Measurements from ENCODE around the gene DISP3. TPM values are rescaled to one million over a fixed set of nuclear protein-coding genes. Genes with fewer than 3 reads are reported as not detected.

Gene DISP3
- polyA plus RNA-seq, 1 of the 3 experiments (the other 2 are of a cell fraction) = 0.08 TPM

DNA sequence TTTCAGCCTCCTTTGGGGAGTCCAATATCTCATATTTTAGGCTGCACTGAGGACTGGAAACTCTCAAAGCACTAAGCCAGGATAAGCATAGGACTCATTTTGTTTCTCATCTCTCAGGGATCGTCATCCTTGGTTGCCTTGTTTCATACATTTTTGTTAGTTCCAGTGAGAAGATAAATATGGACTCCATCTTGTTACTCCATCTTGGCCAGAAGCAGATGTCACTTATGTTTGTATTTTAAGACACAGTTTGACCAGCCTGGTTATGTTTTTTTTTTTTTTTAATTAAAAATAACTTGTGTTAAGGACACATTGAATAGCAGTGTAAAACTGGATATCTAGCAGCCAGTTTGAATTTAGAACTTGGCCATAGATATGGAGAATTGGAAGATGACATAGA, 34.7 kb downstream of the DISP3 start:
- Histone ChIP-seq H3K4me1 (ENCODE audit: control insufficient read depth in 1 of 2, insufficient read depth in 2 of 2, low read depth in 1 of 2, low read length in 1 of 2) (no peaks in the 10 kb centered on the region), H3K79me2 (ENCODE audit: insufficient read depth) (no peaks in the 10 kb centered on the region), H3K27ac (ENCODE audit: low read depth in 2 of 2, low read length in 1 of 2) (no peak overlapping the region), H3K27me3 (ENCODE audit: insufficient read depth) (no peaks in the 10 kb centered on the region), H2AFZ (ENCODE audit: low read depth) (no peak overlapping the region), H3K9me2 (no peaks in the 10 kb centered on the region), H4K20me1 (ENCODE audit: insufficient read depth) (no peaks in the 10 kb centered on the region), H3F3A (replicated peaks; ENCODE audit: insufficient read depth) (no peaks in the 10 kb centered on the region), H3K4me2 (no peak overlapping the region), H3K9me3 (no peaks in the 10 kb centered on the region; the same call in 1 of the 2 replicates), H3K9ac (no peak overlapping the region), H3K36me3 (replicated peaks in 1 of 2; ENCODE audit: control insufficient read depth in 1 of 2, insufficient read depth in 2 of 2, low read length in 1 of 2) (no peaks in the 10 kb centered on the region), H3K4me3 (ENCODE audit: low read depth in 2 of 2, low read length in 1 of 2) (no peak overlapping the region)
- WGBS (ENCODE audit: low lambda C conversion rate) = 25% methylated on average over 1 of the region's 1 CpG
- CTCF ChIA-PET = interaction anchor here (1.0 kb wide), 1 partner anchor 55 kb away, joined by 3 read pairs; no protein-coding TSS in a partner anchor
- TF ChIP-seq NRF1 (IDR thresholded peaks at IDR 0.05; ENCODE audit: low read depth, low read length) (no peak), FOXJ3 (CRISPR knock-in tag; IDR thresholded peaks at IDR 0.05) (no peak), FOSL2 (IDR thresholded peaks at IDR 0.05; ENCODE audit: borderline replicate concordance, low read depth) (no peak), GATA2 (CRISPR knock-in tag; IDR thresholded peaks at IDR 0.05) (no peak), PBX3 (IDR thresholded peaks at IDR 0.05) (no peak), CTCF (IDR thresholded peaks at IDR 0.05) (no peak), TEAD4 (IDR thresholded peaks at IDR 0.05; ENCODE audit: borderline replicate concordance, insufficient read depth) (no peak), YY1 (IDR thresholded peaks at IDR 0.05; ENCODE audit: low read depth) (no peak), TCF12 (IDR thresholded peaks at IDR 0.05) (no peak), EP300 (IDR thresholded peaks at IDR 0.05; ENCODE audit: borderline replicate concordance in 1 of 2, low read depth in 1 of 2, low read length in 1 of 2) (no peak), NFIC (IDR thresholded peaks at IDR 0.05; ENCODE audit: borderline replicate concordance) (no peak), SMC3 (IDR thresholded peaks at IDR 0.05; ENCODE audit: low read depth, low read length) (no peak), RFX5 (IDR thresholded peaks at IDR 0.05; ENCODE audit: low read length) (no peak), TAF1 (IDR thresholded peaks at IDR 0.05; ENCODE audit: borderline replicate concordance, low read depth, low read length) (no peak), USF1 (IDR thresholded peaks at IDR 0.05; ENCODE audit: borderline replicate concordance, low read depth) (no peak), ELF1 (IDR thresholded peaks at IDR 0.05) (no peak), SIN3A (IDR thresholded peaks at IDR 0.05; ENCODE audit: borderline replicate concordance, low read depth, low read length) (no peak), ZBTB33 (IDR thresholded peaks at IDR 0.05; ENCODE audit: borderline replicate concordance, low read depth) (no peak), GABPA (IDR thresholded peaks at IDR 0.05; ENCODE audit: low read depth) (no peak)
- TF ChIP-seq, protein P1, sequence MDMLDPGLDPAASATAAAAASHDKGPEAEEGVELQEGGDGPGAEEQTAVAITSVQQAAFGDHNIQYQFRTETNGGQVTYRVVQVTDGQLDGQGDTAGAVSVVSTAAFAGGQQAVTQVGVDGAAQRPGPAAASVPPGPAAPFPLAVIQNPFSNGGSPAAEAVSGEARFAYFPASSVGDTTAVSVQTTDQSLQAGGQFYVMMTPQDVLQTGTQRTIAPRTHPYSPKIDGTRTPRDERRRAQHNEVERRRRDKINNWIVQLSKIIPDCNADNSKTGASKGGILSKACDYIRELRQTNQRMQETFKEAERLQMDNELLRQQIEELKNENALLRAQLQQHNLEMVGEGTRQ (IDR thresholded peaks at IDR 0.05; ENCODE audit: borderline replicate concordance, low read depth, low read length) = no peak
- DNase-seq = no peak
- POLR2A ChIA-PET = no interaction called here
